ENCODE data around the gene MRNIP. TPM values are rescaled to one million over a fixed set of nuclear protein-coding genes. Genes with fewer than 3 reads are reported as not detected.

The MRNIP gene
- total and polyA plus RNA-seq, 2 of the 8 experiments (the other 6 are each of a cell fraction or from before 2014, with no cell fraction given): 29.6 TPM

DNA sequence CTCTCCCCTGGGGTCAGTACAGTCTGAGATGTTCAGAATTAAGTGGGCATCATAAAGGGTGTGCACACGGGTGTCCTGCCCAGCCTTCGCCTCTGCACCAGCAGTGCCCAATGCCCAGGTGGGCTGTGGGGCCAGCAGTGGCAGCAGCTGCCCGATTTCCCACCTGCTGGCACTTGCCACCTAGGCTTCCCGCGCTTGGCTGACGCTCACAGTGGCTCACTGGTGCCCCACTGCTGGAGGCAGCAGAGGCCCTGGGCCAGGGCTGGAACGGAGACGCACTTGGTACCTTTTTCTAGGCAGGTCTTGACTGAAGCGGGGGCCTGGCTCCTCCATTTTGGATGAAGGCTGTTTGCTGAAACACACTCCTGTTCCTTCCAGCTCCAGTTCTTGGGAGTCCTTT, 17.0 kb downstream of the MRNIP start (continued):
- TF ChIP-seq, protein P1, sequence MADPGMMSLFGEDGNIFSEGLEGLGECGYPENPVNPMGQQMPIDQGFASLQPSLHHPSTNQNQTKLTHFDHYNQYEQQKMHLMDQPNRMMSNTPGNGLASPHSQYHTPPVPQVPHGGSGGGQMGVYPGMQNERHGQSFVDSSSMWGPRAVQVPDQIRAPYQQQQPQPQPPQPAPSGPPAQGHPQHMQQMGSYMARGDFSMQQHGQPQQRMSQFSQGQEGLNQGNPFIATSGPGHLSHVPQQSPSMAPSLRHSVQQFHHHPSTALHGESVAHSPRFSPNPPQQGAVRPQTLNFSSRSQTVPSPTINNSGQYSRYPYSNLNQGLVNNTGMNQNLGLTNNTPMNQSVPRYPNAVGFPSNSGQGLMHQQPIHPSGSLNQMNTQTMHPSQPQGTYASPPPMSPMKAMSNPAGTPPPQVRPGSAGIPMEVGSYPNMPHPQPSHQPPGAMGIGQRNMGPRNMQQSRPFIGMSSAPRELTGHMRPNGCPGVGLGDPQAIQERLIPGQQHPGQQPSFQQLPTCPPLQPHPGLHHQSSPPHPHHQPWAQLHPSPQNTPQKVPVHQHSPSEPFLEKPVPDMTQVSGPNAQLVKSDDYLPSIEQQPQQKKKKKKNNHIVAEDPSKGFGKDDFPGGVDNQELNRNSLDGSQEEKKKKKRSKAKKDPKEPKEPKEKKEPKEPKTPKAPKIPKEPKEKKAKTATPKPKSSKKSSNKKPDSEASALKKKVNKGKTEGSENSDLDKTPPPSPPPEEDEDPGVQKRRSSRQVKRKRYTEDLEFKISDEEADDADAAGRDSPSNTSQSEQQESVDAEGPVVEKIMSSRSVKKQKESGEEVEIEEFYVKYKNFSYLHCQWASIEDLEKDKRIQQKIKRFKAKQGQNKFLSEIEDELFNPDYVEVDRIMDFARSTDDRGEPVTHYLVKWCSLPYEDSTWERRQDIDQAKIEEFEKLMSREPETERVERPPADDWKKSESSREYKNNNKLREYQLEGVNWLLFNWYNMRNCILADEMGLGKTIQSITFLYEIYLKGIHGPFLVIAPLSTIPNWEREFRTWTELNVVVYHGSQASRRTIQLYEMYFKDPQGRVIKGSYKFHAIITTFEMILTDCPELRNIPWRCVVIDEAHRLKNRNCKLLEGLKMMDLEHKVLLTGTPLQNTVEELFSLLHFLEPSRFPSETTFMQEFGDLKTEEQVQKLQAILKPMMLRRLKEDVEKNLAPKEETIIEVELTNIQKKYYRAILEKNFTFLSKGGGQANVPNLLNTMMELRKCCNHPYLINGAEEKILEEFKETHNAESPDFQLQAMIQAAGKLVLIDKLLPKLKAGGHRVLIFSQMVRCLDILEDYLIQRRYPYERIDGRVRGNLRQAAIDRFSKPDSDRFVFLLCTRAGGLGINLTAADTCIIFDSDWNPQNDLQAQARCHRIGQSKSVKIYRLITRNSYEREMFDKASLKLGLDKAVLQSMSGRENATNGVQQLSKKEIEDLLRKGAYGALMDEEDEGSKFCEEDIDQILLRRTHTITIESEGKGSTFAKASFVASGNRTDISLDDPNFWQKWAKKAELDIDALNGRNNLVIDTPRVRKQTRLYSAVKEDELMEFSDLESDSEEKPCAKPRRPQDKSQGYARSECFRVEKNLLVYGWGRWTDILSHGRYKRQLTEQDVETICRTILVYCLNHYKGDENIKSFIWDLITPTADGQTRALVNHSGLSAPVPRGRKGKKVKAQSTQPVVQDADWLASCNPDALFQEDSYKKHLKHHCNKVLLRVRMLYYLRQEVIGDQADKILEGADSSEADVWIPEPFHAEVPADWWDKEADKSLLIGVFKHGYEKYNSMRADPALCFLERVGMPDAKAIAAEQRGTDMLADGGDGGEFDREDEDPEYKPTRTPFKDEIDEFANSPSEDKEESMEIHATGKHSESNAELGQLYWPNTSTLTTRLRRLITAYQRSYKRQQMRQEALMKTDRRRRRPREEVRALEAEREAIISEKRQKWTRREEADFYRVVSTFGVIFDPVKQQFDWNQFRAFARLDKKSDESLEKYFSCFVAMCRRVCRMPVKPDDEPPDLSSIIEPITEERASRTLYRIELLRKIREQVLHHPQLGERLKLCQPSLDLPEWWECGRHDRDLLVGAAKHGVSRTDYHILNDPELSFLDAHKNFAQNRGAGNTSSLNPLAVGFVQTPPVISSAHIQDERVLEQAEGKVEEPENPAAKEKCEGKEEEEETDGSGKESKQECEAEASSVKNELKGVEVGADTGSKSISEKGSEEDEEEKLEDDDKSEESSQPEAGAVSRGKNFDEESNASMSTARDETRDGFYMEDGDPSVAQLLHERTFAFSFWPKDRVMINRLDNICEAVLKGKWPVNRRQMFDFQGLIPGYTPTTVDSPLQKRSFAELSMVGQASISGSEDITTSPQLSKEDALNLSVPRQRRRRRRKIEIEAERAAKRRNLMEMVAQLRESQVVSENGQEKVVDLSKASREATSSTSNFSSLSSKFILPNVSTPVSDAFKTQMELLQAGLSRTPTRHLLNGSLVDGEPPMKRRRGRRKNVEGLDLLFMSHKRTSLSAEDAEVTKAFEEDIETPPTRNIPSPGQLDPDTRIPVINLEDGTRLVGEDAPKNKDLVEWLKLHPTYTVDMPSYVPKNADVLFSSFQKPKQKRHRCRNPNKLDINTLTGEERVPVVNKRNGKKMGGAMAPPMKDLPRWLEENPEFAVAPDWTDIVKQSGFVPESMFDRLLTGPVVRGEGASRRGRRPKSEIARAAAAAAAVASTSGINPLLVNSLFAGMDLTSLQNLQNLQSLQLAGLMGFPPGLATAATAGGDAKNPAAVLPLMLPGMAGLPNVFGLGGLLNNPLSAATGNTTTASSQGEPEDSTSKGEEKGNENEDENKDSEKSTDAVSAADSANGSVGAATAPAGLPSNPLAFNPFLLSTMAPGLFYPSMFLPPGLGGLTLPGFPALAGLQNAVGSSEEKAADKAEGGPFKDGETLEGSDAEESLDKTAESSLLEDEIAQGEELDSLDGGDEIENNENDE (IDR thresholded peaks at IDR 0.05; ENCODE audit: insufficient replicate concordance, low read length): no peak
- TF ChIP-seq GTF2F1 (IDR thresholded peaks at IDR 0.05; ENCODE audit: borderline replicate concordance, low read depth, low read length): no peak
- no peak for TF ChIP-seq EP300 (IDR thresholded peaks at IDR 0.05; ENCODE audit: borderline replicate concordance in 1 of 2, low read depth in 2 of 2, low read length in 2 of 2)
- no peak for TF ChIP-seq KDM5A (IDR thresholded peaks at IDR 0.05; ENCODE audit: low read length)
- TF ChIP-seq, protein P2, sequence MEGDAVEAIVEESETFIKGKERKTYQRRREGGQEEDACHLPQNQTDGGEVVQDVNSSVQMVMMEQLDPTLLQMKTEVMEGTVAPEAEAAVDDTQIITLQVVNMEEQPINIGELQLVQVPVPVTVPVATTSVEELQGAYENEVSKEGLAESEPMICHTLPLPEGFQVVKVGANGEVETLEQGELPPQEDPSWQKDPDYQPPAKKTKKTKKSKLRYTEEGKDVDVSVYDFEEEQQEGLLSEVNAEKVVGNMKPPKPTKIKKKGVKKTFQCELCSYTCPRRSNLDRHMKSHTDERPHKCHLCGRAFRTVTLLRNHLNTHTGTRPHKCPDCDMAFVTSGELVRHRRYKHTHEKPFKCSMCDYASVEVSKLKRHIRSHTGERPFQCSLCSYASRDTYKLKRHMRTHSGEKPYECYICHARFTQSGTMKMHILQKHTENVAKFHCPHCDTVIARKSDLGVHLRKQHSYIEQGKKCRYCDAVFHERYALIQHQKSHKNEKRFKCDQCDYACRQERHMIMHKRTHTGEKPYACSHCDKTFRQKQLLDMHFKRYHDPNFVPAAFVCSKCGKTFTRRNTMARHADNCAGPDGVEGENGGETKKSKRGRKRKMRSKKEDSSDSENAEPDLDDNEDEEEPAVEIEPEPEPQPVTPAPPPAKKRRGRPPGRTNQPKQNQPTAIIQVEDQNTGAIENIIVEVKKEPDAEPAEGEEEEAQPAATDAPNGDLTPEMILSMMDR (IDR thresholded peaks at IDR 0.05; ENCODE audit: control extremely low read depth in 1 of 3, insufficient read depth in 1 of 3, low read depth in 1 of 3, low read length in 3 of 3): no peak
- TF ChIP-seq CEBPB (IDR thresholded peaks at IDR 0.05; ENCODE audit: low read depth, low read length): no peak
- no peak for TF ChIP-seq TAF1 (IDR thresholded peaks at IDR 0.05; ENCODE audit: low read depth, low read length)

Measured in H1 (cell line).